SHP77 (cell line): ENCODE data around the gene MICB.
"Not testable (repeated sequence)": the region's sequence is repeated elsewhere in the genome, so short reads cannot be mapped to it uniquely, and the experiment has no call there.

Source experiments
- DNase-seq, 2 experiments: peaks; one replicate each; lab custom pipeline; 2025; lab: John Stamatoyannopoulos, UW

Gene MICB

DNA sequence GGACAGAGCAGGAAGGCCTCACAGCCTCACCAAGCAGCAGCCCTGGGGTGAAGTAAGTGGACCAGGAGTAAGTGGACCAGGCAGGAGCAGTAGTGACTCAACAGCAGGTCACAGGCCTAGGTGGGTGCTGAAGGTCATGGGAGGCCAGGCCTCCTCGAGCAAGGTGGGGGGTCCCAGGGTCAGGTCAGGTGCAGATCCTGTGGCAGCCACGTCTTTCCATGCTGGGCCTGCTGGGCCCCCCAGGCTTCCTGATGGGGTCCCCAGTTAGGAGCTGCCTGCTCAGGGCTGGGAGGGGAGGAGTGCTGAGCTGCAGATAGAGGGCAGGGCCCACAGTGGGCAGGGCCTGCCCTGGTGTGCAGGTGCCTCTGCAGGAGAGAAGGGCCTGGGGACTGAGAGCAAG lies 11.1 kb downstream of the MICB start:
- not testable (repeated sequence) for DNase-seq

DNA sequence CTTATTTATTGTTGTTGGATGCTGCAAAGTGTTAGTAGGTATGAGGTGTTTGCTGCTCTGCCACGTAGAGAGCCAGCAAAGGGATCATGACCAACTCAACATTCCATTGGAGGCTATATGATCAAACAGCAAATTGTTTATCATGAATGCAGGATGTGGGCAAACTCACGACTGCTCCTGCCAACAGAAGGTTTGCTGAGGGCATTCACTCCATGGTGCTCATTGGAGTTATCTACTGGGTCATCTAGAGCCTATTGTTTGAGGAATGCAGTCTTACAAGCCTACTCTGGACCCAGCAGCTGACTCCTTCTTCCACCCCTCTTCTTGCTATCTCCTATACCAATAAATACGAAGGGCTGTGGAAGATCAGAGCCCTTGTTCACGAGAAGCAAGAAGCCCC lies 12.1 kb downstream of the MICB start:
- no peak for DNase-seq

DNA sequence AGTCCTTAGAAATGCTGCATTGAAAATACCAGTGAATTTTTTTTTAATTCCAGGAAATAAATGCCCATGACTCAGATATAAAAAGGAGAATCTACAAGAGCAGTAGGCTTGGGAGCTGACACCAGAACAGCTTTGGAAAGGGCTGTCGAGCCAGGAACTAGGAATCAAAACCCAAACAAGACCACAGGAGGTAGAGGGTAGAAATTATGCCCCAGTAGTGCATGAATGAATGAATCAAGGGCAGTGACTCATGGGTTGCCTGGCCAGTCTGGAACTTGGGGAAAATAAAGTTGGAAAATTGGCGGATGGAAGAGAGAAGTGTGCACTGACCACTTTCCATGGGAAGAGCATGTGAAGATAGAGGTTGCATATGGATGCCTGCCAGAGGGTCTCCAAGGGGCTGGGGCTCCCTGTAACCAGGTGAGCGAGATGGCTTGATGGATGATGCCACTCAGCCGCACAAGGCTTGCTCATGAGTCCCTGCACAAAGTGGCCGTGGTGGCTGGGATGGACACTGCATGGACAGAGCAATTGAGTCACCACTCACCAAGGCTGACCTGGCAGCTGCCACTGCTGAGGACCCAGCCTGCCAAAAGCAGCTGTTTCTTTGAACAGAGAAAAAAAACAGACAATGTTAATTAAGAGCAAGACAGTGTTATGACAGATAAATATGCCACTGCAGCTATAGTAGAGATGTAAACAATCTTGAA lies 15.7 kb downstream of the MICB start:
- no peak for DNase-seq

- no peak for DNase-seq
Observed at GRCh38 chr6:31521835-31522234, 23.9 kb downstream of the MICB start.

DNA sequence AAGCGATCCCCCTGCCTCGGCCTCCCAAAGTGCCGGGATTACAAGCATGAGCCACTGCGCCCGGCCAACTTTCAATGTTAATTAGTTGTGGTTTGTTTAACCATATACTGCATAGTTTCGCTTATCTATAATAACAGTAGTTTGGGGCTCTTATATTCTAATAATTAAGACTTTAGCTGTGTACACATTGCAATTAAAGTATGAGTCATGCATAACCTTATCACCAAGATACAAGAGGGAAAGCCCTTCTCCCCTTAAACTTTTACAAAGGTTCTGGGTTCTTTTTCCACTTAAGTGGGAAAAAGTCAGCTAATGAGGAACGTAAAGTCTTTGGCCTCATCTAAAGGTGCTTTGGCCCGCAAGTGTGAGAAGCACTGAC lies 27.6 kb downstream of the MICB start:
- DNase-seq = no peak

GRCh38 chr6:31525932-31526591 lies 28.1 kb downstream of the MICB start:
- no peak for DNase-seq

DNA sequence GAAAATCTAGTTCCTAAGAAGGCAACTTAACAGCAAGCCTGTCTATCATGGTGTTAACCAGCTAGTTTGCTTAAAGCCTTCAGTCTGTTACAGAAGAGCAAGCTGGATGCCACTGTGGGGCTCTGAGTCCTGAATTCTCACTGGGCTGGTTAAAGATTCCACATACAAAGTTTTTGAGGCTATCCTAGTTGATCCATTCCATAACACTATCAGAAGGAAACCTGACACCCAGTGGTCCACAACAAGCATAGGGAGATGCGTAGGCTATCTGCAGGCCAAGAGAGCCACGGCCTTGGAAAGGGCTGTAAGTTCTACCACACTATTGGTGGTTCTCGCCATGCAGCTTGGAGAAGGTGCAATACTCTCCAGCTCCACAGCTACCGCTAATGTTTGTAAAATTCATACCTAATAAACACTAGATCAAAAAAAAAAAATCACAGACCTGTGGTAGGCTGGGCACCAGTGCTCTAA lies 30.4 kb downstream of the MICB start:
- no peak for DNase-seq

DNA sequence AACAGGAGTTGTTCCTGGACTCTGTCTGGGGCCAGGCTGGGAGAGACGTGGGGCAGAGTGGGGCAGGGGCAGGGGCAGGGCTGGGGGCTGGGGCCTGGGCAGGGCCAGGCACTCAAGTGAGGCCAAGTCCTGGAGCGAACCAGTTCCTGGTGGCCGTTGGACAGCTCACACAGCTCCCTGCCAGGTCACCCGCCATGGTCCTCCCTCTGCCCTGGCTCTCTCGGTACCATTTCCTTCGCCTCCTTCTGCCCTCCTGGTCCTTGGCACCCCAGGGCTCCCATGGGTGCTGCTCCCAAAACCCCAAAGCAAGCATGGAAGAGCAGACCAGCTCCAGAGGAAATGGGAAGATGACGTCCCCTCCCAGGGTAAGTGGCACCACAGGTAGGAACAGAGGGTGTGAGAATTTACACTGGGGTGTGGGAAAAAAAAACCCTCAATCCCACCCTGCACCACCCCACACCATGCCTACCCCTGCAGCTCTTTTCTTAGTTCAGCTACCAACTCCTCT lies 30.9 kb downstream of the MICB start, which contains the start of gene MCCD1:
Gene MCCD1 (plus strand): TSS at position 142 of the 508 bp plus-strand sequence. CDS start 53 bp downstream, at position 195.
- DNase-seq = no peak

DNA sequence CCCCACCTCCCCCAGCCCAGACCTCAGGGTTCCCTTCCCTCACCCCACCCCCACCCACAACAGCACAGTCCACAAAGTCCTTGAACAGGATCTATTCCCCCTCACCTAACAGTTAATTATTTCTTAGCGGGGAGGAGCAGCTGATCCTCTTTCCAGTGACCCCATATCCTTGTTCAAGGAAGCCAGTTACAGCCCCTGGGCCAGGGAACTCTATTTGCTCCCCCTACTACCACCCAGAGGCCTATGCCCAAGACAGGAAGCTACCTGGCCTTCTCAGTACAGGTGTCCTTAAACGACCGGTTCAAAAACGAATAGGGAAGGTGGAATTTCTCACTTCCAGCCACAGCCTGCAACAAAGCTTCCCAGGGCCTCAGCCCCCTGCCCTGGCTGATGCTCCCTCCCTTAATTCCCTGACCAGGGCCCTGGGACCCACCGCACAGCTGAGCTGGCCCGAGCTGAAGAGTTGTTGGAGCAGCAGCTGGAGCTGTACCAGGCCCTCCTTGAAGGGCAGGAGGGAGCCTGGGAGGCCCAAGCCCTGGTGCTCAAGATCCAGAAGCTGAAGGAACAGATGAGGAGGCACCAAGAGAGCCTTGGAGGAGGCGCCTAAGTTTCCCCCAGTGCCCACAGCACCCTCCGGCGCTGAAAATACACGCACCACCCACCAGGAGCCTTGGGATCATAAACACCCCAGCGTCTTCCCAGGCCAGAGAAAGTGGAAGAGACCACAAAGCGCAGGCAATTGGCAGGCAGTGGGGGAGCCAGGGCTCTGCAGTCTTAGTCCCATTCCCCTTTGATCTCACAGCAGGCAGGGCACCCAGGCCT lies 31.6 kb downstream of the MICB start:
- no peak for DNase-seq

- DNase-seq = no peak
Observed at GRCh38 chr6:31530659-31531058, 32.7 kb downstream of the MICB start.

GRCh38 chr6:31531162-31531561 lies 33.2 kb downstream of the MICB start:
- no peak for DNase-seq

DNA sequence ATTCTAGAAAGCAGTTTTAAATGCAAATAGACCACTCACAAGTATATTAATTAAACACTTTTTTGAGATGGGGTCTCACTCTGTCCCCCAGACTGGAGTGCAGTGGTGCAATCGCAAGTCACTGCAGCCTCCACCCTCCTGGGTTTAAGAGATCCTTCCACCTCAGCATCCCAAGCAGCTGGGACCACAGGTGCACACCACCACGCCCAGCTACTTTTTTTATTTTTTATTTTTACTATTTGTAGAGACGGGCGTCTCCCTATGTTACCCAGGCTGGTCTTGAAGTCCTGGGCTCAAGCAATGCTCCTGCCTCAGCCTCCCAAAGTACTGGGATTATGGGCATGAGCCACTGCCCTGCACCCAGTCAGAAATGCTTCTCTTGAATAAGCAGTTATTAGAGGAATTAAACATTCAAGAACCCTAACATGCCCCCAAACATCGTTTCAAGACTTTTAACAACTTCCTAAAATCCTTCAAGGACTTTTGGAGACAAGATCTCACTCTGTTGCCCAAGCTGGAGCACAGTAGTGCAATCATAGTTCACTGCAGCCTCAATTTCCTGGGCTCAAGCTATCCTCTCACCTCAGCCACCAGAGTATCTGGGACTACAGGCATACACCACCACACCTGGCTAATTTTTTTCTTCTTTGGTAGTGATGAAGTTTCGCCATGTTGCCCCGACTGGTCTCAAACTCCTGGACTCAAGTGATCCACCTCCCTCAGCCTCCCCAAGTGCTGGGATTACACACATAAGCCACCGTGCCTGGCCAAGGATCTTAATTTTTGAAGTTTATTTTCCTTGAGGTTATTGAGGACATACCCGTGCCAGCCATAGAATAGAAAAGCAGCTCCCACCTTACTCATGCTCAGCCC lies 34.1 kb downstream of the MICB start:
- no peak for DNase-seq

- DNase-seq = no peak
Observed at GRCh38 chr6:31532644-31533454, 34.9 kb downstream of the MICB start.

- DNase-seq = no peak
Observed at GRCh38 chr6:31533455-31533841, 35.5 kb downstream of the MICB start.

DNA sequence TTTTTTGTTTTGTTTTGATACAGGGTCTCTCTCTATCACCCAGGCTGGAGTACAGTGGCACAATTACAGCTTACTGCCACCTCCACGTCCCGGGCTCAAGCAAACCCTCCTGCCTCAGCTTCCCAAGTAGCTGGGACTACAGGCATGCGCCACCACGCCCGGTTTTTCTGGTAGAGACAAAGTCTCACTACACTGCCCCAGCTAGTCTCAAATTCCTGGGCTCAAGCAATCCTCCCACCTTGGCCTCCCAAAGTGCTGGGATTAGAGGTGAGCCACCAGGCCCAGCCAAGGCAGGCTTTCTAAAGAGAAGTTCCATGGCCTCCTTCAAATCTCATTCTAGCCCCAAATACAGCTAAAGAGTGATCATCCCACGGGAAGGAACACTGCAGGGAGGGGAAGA lies 36.1 kb downstream of the MICB start:
- no peak for DNase-seq

DNA sequence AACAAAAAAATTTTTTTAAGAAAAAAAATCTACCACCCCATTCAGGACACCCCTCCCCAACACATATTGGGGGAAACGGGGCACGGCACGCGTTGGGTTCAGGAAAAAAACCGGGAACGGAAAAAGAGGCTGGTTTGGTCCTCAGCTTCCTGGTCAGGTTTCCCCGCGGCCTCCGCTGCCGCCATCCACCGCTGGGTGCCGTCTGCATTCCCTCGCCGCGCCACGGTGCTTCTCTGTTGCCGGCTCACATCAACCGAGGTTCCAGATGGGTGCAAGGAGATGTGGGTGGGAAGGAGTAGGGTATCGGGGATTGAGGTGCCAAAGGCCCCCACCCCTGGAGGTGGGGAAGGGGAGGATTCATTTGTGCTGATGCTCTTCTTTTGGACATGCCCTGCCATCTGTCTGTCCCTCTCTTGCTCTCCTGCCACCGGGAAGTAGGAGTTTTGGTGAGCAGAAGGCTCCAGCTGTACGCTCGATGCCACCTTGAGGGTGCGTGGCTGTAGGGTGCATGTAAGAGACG lies 36.6 kb downstream of the MICB start:
- DNase-seq = no peak

DNA sequence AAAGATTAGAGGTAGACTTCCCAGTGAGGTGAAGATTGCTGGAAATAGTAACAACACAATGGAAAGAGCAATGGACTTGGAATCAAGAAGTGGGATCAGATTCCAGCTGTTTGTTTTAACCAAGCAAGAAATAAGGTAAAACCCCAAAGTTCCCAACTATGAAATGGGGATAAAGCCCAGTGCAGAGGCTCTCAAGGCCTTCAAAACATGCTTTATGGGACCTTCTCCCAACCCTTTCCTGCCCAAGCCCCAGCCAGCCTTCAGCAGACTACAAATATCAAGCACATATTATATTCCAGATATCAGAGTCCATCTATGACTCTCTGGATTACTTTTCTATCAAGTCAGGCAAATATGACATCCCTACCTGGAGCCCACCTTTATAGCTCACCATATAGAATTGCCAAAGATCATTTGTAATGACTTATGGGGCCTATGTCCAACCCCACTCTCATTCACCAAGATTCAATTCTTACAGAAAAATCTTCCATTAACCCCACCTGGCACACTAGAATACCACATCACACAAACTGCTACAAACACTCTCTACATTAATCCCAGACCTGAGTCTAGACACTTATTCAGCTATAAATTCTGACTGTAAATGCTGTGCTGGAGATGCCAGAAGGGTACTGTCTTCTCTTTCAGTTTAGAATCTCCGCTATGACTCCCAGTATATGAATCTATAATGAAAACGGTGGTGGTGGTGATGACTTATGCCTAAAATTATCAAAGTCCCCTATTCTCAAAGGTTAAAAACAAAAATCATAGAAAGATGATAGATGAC lies 37.8 kb downstream of the MICB start:
- DNase-seq = no peak

DNA sequence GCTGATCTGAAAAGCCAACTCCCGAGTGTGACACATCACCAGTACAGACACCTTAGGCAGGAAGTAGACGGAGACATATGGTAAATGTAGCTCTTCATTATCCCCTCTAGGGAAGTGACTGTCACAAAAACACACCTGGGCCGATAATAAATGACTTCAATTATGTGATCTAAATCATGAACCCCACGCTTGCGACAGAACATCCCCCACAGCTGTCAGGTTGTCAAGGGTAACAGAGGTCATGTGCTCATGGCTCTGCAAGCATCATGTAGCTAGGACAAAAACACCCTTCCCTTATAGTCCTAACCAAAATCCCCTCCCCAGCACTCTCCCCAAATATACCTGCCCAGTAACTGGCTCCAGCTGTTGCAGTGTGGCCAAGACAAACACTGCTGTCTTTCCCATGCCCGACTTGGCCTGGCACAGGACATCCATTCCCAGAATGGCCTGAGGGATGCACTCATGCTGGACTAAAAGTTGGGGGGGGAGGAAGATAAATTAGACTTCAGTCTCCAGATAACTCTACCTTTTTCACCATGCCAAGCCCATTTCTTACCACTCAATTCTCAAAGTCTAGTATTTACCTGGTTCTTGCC lies 41.0 kb downstream of the MICB start:
- no peak for DNase-seq

- no peak for DNase-seq
Observed at GRCh38 chr6:31540640-31541039, 42.7 kb downstream of the MICB start.
